ENCODE data around the gene TLL2. TPM values are rescaled to one million over a fixed set of nuclear protein-coding genes. Genes with fewer than 3 reads are reported as not detected.

TLL2 gene
- total and polyA plus RNA-seq, 10 donors = 0.23 to 0.75 (median 0.34) TPM

DNA sequence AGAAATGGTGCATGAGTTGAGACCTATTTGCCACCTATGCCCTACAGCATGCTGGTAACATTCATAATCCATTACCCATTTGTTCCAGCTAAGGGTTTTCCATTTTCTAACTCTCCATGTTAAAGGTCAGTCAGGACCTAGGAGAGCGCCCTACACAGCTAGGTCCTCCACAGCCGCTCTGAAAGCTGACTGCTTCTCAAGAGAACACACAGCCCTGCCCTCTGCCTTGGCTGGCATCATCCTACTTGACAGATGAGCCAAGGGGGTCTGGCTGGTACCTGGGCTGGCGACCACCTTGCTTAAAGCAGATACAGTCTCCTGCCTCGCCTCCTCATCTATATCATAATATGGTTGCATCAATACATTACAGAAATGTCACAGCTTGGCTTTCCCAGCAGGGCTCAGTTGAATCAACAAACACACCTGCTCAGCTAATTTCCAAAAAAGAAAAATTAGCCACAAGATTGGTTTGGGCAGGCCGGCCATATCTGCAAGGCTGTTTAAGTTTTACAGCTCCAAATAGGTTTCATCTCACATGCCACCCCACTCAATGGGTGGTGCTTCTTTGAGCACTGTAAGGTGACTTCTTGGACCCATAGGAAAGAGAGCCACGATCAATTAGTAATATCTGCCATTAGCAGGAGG, 17.3 kb downstream of the TLL2 start:
- Histone ChIP-seq H3K4me3 (no peak overlapping the region), H3K4me1 (no peaks in the 10 kb centered on the region), H3K27me3 (replicated peaks in 1 of 7) (no peaks in the 10 kb centered on the region), H3K9me3 (no peaks in the 10 kb centered on the region), H3K27ac (no peak overlapping the region), H3K36me3 (no peaks in the 10 kb centered on the region)
- intact Hi-C loops (cut with DNase I; ENCODE audit: low total_unique reads) = no loop called here
- TF ChIP-seq POLR2A (IDR thresholded peaks at IDR 0.05) = no peak
- no peak for TF ChIP-seq POLR2AphosphoS5 (IDR thresholded peaks at IDR 0.05)
- TF ChIP-seq, protein P1, sequence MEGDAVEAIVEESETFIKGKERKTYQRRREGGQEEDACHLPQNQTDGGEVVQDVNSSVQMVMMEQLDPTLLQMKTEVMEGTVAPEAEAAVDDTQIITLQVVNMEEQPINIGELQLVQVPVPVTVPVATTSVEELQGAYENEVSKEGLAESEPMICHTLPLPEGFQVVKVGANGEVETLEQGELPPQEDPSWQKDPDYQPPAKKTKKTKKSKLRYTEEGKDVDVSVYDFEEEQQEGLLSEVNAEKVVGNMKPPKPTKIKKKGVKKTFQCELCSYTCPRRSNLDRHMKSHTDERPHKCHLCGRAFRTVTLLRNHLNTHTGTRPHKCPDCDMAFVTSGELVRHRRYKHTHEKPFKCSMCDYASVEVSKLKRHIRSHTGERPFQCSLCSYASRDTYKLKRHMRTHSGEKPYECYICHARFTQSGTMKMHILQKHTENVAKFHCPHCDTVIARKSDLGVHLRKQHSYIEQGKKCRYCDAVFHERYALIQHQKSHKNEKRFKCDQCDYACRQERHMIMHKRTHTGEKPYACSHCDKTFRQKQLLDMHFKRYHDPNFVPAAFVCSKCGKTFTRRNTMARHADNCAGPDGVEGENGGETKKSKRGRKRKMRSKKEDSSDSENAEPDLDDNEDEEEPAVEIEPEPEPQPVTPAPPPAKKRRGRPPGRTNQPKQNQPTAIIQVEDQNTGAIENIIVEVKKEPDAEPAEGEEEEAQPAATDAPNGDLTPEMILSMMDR (IDR thresholded peaks at IDR 0.05 in 8 of 11, conservative IDR thresholded peaks at IDR 0.05 in 3 of 11) = no peak
- WGBS, 5 donors = 75 to 81% (median 79%) methylated on average over 6 of the region's 6 CpGs
- no peak for DNase-seq

DNA sequence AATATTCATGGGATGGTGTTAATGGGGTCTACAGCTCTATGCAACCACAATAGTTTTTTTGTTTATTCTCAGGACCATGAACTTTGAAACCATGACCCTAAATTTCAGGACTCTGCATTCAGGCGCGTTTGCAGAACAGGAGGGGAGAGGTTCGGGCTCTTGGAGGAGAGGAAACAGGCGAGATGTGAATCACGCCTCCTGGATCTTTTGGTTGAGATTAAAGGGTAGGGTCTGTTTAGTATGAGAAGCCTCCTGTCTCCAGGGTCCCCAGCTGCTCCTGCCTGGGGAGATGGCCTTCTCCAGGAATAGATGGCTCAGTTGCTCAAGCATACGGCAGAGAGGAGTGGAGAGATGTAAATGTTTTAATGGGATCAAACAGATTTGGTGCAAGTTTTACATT, 18.2 kb downstream of the TLL2 start:
- no peak for DNase-seq
- no peak overlapping the region for H3K27ac ChIP-seq
- no peaks in the 10 kb centered on the region for H3K36me3 ChIP-seq
- no peaks in the 10 kb centered on the region for H3K4me1 ChIP-seq
- intact Hi-C loops (cut with DNase I; ENCODE audit: low total_unique reads) = no loop called here
- TF ChIP-seq, protein P1 (IDR thresholded peaks at IDR 0.05 in 8 of 11, conservative IDR thresholded peaks at IDR 0.05 in 3 of 11) = no peak
- TF ChIP-seq POLR2AphosphoS5 (IDR thresholded peaks at IDR 0.05) = no peak
- TF ChIP-seq POLR2A (IDR thresholded peaks at IDR 0.05) = no peak
- H3K27me3 ChIP-seq (replicated peaks in 1 of 7) = no peaks in the 10 kb centered on the region
- 92 to 96% (median 94%) methylated on average over 6 of the region's 6 CpGs for WGBS, 5 donors
- no peak overlapping the region for H3K4me3 ChIP-seq
- H3K9me3 ChIP-seq = no peaks in the 10 kb centered on the region

DNA sequence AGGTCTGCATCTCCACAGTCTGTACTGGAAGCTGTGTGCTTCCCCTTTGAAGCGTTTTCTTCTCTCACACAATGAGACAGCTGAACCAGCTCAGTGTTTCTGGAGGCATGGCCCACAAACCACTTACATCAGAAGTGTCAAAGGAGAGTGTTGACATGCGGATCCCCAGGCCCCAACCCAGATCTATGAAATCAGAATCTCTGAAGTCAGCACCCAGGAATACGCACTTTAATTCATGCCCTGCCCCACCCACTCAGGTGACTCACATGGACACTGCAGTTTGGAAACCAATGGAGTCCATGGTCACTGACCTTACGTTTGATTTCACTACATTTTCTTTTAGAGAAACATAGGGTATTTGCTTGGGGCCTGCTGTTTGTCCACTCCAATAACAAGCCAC, 19.0 kb downstream of the TLL2 start:
- no peak for DNase-seq
- Histone ChIP-seq H3K36me3 (no peaks in the 10 kb centered on the region), H3K4me3 (no peak overlapping the region), H3K27me3 (replicated peaks in 1 of 7) (no peaks in the 10 kb centered on the region), H3K27ac (no peak overlapping the region), H3K4me1 (no peaks in the 10 kb centered on the region), H3K9me3 (no peaks in the 10 kb centered on the region)
- TF ChIP-seq POLR2A (IDR thresholded peaks at IDR 0.05) = no peak
- TF ChIP-seq, protein P1 (IDR thresholded peaks at IDR 0.05 in 8 of 11, conservative IDR thresholded peaks at IDR 0.05 in 3 of 11) = no peak
- TF ChIP-seq POLR2AphosphoS5 (IDR thresholded peaks at IDR 0.05) = no peak
- 80 to 89% (median 83%) methylated on average over 4 of the region's 4 CpGs for WGBS, 5 donors
- intact Hi-C loops (cut with DNase I; ENCODE audit: low total_unique reads) = no loop called here

DNA sequence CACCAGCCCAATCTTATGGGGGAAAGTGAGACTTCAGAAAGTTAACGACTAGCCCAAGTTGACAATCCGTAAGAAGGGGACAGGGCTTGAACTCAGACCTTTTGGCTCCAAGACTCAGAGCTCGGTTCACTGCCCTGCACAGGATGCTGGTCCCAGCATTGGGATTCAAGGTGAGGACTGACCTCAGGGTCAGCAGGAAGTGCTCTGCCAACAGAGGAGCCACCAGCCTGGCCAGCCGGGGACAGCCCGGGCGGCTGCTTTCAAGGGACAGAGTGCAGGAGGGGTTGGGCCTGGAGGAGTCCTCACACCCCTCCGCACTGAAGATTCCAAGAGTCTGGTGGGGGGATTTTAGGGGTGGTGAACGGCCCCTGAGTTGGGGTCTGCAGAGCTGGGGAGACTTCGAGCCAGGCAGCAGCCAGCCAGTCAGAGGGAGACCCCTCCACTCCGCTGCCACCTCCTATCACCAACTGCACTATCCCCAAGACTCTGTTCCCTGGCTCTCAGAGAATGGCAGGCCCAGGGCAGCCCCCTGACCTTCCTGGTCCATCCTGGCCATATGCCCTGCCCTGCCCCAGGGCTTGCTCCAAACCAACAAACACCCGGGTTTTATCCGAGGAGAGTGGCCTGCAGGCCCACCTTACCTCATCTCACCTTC, 19.7 kb downstream of the TLL2 start:
- Histone ChIP-seq H3K36me3 (no peaks in the 10 kb centered on the region), H3K4me1 (no peaks in the 10 kb centered on the region), H3K9me3 (no peaks in the 10 kb centered on the region), H3K4me3 (no peak overlapping the region), H3K27me3 (replicated peaks in 1 of 7) (no peaks in the 10 kb centered on the region), H3K27ac (no peak overlapping the region)
- WGBS, 5 donors = 82 to 91% (median 90%) methylated on average over 11 to 12 of the region's 12 CpGs
- TF ChIP-seq POLR2A (IDR thresholded peaks at IDR 0.05) = no peak
- TF ChIP-seq POLR2AphosphoS5 (IDR thresholded peaks at IDR 0.05) = no peak
- TF ChIP-seq, protein P1 (IDR thresholded peaks at IDR 0.05 in 8 of 11, conservative IDR thresholded peaks at IDR 0.05 in 3 of 11) = no peak
- intact Hi-C loops (cut with DNase I; ENCODE audit: low total_unique reads) = no loop called here
- no peak for DNase-seq

Measured in spleen (tissue), 11 donors.